ENCODE measurements around the gene PTPN14.
"Not testable (repeated sequence)": the region's sequence is repeated elsewhere in the genome, so short reads cannot be mapped to it uniquely, and the experiment has no call there.

Gene PTPN14

GRCh38 chr1:214551436-214552173, at the start of gene PTPN14:
PTPN14 (minus strand) TSS chr1:214551602; CDS start chr1:214464803, 86,799 bp downstream.
- DNase-seq (ENCODE audit: low read depth in 2 of 2, low spot score in 1 of 2), result no peak

- DNase-seq (ENCODE audit: low read depth in 2 of 2, low spot score in 1 of 2), result no peak
Measured at GRCh38 chr1:214593158-214593557, 41.8 kb upstream of the PTPN14 start.

GRCh38 chr1:214591918-214592317, 40.5 kb upstream of the PTPN14 start:
- DNase-seq (ENCODE audit: low read depth in 2 of 2, low spot score in 1 of 2), result not testable (repeated sequence)

GRCh38 chr1:214590696-214591095, 39.3 kb upstream of the PTPN14 start:
- no peak for DNase-seq (ENCODE audit: low read depth in 2 of 2, low spot score in 1 of 2)

GRCh38 chr1:214588963-214589597, 37.7 kb upstream of the PTPN14 start:
- DNase-seq (ENCODE audit: low read depth in 2 of 2, low spot score in 1 of 2), result no peak

GRCh38 chr1:214587165-214587564, 35.8 kb upstream of the PTPN14 start:
- DNase-seq (ENCODE audit: low read depth in 2 of 2, low spot score in 1 of 2), result no peak

GRCh38 chr1:214586621-214587020, 35.2 kb upstream of the PTPN14 start:
- DNase-seq (ENCODE audit: low read depth in 2 of 2, low spot score in 1 of 2), result no peak

- no peak for DNase-seq (ENCODE audit: low read depth in 2 of 2, low spot score in 1 of 2)
Measured at GRCh38 chr1:214584805-214585766, 33.7 kb upstream of the PTPN14 start.

- DNase-seq (ENCODE audit: low read depth in 2 of 2, low spot score in 1 of 2), result no peak
Measured at GRCh38 chr1:214583824-214584554, 32.6 kb upstream of the PTPN14 start.

GRCh38 chr1:214583113-214583512, 31.7 kb upstream of the PTPN14 start:
- no peak for DNase-seq (ENCODE audit: low read depth in 2 of 2, low spot score in 1 of 2)

GRCh38 chr1:214582289-214582891, 31.0 kb upstream of the PTPN14 start:
- DNase-seq (ENCODE audit: low read depth in 2 of 2, low spot score in 1 of 2), result no peak

- no peak for DNase-seq (ENCODE audit: low read depth in 2 of 2, low spot score in 1 of 2)
Measured at GRCh38 chr1:214581785-214582184, 30.4 kb upstream of the PTPN14 start.

GRCh38 chr1:214579183-214579582, 27.8 kb upstream of the PTPN14 start:
- DNase-seq (ENCODE audit: low read depth in 2 of 2, low spot score in 1 of 2), result no peak

GRCh38 chr1:214576120-214576519, 24.7 kb upstream of the PTPN14 start:
- not testable (repeated sequence) for DNase-seq (ENCODE audit: low read depth in 2 of 2, low spot score in 1 of 2)

- DNase-seq (ENCODE audit: low read depth in 2 of 2, low spot score in 1 of 2), result no peak
Measured at GRCh38 chr1:214574598-214575411, 23.4 kb upstream of the PTPN14 start.

- no peak for DNase-seq (ENCODE audit: low read depth in 2 of 2, low spot score in 1 of 2)
Measured at GRCh38 chr1:214573386-214574318, 22.2 kb upstream of the PTPN14 start.

- no peak for DNase-seq (ENCODE audit: low read depth in 2 of 2, low spot score in 1 of 2)
Measured at GRCh38 chr1:214571281-214571680, 19.9 kb upstream of the PTPN14 start.

- DNase-seq (ENCODE audit: low read depth in 2 of 2, low spot score in 1 of 2), result no peak
Measured at GRCh38 chr1:214570442-214570841, 19.0 kb upstream of the PTPN14 start.
